Sigmoid colon (tissue), 7 donors: ENCODE measurements around the gene PPP1R12A. TPM values are rescaled to one million over a fixed set of nuclear protein-coding genes. Genes with fewer than 3 reads are reported as not detected.

Experiments
- polyA plus RNA-seq, 3 donors: library from polyadenylated mRNA; stranded (reverse); fragments of 200-250 nt; gene quantifications; one replicate each; pipeline ENCODE4 v1.2.3, GENCODE V29; 2013
- small RNA-seq, 3 donors: library from RNA; depleted of rRNA; stranded (forward); fragments of <200 nt; gene quantifications; one replicate each; pipeline ENCODE3, GENCODE V24; 2016
- total RNA-seq, 4 donors: library from RNA; depleted of rRNA; stranded (reverse); fragments of >200 nt; gene quantifications; one replicate each; pipeline ENCODE4 v1.1.0, GENCODE V29; 2016
- donor health status: healthy with polysubstance abuse.
- donor health status: Bipolar disorder and iron deficiency.
- donor health status: healthy.

The PPP1R12A gene
- total and polyA plus RNA-seq, 7 donors, result 11.4 to 528 (median 326) TPM

Small RNA genes lying within 50 kb of the gene (small RNA-seq; reads per million reads assigned to genes)
- 0 reads per million in 3 donors for gene RNA5SP363

Other genes with a start within 250 kb of the PPP1R12A start
- 10 to 100 TPM; 22.1 to 53.5 (median 30.2) TPM for gene PAWR, start 244.1 kb downstream of the PPP1R12A start, total RNA-seq
- gene PAWR, start 244.1 kb downstream of the PPP1R12A start, polyA plus RNA-seq, result 10 to 100 TPM in 2 of 3 donors, 1 to 10 TPM in 1; 7.8 to 25.1 (median 15.7) TPM
- 1 to 10 TPM in 2 of 4 donors, under 1 TPM in 2; 0.71 to 4.7 (median 1.2) TPM for gene OTOGL, start 164.4 kb upstream of the PPP1R12A start, total RNA-seq
- gene OTOGL, start 164.4 kb upstream of the PPP1R12A start, polyA plus RNA-seq, result under 1 TPM in 1 of 3 donors, not detected in 2; 0.07 TPM